ENCODE measurements around the gene AP2A1. TPM values are rescaled to one million over a fixed set of nuclear protein-coding genes. Genes with fewer than 3 reads are reported as not detected.

Gene AP2A1
- total and polyA plus RNA-seq, 3 donors from 2014 or later = 226 to 358 (median 301) TPM

- intact Hi-C loops (cut with DNase I; ENCODE audit: low total_unique reads) = no loop called here
- peaks cover 27% of the 10 kb centered on the region for H3K4me1 ChIP-seq
- no peaks in the 10 kb centered on the region for H3K9me3 ChIP-seq
- peak overlapping the region in 1 of 2 donors; percentile 78 for H3K4me3 ChIP-seq
- WGBS, 2 donors = 44 to 53% methylated on average over 10 of the region's 10 CpGs
- peak; percentile 86 for DNase-seq
- no peak overlapping the region for H3K27ac ChIP-seq
- H3K27me3 ChIP-seq = no peaks in the 10 kb centered on the region
- TF ChIP-seq POLR2A (IDR thresholded peaks at IDR 0.05) = no peak
- TF ChIP-seq, protein P1, sequence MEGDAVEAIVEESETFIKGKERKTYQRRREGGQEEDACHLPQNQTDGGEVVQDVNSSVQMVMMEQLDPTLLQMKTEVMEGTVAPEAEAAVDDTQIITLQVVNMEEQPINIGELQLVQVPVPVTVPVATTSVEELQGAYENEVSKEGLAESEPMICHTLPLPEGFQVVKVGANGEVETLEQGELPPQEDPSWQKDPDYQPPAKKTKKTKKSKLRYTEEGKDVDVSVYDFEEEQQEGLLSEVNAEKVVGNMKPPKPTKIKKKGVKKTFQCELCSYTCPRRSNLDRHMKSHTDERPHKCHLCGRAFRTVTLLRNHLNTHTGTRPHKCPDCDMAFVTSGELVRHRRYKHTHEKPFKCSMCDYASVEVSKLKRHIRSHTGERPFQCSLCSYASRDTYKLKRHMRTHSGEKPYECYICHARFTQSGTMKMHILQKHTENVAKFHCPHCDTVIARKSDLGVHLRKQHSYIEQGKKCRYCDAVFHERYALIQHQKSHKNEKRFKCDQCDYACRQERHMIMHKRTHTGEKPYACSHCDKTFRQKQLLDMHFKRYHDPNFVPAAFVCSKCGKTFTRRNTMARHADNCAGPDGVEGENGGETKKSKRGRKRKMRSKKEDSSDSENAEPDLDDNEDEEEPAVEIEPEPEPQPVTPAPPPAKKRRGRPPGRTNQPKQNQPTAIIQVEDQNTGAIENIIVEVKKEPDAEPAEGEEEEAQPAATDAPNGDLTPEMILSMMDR (IDR thresholded peaks at IDR 0.05) = no peak
- H3K36me3 ChIP-seq (ENCODE audit: low read depth, missing control alignments) = no peaks in the 10 kb centered on the region
Observed at GRCh38 chr19:49820125-49820524, 53.3 kb downstream of the AP2A1 start.

DNA sequence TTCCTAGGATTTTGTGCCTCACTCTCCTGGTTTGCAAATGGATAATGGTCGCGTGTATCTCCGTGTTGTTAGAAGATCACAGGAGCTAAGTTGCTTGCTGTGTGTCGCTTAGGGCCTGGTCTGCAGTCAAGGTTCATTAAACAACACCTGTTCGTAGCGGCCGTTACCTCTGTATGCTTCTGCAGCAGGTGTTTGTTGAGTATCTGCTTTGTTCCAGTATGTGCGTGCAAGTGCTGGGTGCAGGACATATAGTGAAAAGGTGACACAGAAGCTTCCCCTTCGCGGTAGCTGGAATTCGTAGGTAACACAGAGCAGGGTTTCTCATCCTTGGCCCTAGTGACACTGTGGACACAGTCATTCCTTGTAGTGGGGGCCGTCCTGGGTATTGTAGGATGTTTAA, 56.7 kb downstream of the AP2A1 start:
- intact Hi-C loops (cut with DNase I; ENCODE audit: low total_unique reads) = no loop called here
- no peaks in the 10 kb centered on the region for H3K27me3 ChIP-seq

GRCh38 chr19:49824662-49825061, 57.9 kb downstream of the AP2A1 start:
- H3K36me3 ChIP-seq (ENCODE audit: low read depth, missing control alignments) = no peaks in the 10 kb centered on the region
- intact Hi-C loops (cut with DNase I; ENCODE audit: low total_unique reads) = no loop called here
- peaks cover 25% of the 10 kb centered on the region for H3K4me1 ChIP-seq

More for the DNA sequence above, 56.7 kb downstream of the AP2A1 start:
- Histone ChIP-seq H3K9me3 (no peaks in the 10 kb centered on the region), H3K4me3 (no peak overlapping the region), H3K36me3 (ENCODE audit: low read depth, missing control alignments) (no peaks in the 10 kb centered on the region), H3K27ac (no peak overlapping the region), H3K4me1 (peaks cover 32% of the 10 kb centered on the region)
- no peak for TF ChIP-seq POLR2A (IDR thresholded peaks at IDR 0.05)
- TF ChIP-seq, protein P1 (IDR thresholded peaks at IDR 0.05) = no peak
- DNase-seq = no peak
- 70 to 90% methylated on average over 8 to 12 of the region's 12 CpGs for WGBS, 2 donors

DNA sequence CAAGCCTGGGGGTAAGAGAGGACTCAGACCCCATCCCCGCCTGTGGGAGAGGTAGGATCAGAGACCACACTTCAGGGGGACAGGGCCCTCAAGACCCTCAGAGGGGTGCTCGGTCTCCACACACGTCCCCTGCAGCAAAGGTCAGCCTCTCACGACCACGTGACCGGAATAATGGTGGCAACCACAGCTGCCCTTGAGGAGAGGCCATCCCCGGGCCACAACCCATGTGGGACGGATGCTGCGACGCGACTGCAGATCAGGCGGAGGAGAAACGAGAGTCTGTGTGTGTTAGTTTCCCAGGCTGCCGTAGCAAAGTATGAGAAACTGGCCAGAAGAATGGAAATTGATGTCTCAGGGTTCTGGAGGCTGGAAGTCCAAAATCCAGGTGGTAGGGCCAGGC, 60.2 kb downstream of the AP2A1 start:
- no peaks in the 10 kb centered on the region for H3K36me3 ChIP-seq (ENCODE audit: low read depth, missing control alignments)
- intact Hi-C loops (cut with DNase I; ENCODE audit: low total_unique reads) = no loop called here
- no peak for TF ChIP-seq POLR2A (IDR thresholded peaks at IDR 0.05)
- TF ChIP-seq, protein P1 (IDR thresholded peaks at IDR 0.05) = no peak
- H3K9me3 ChIP-seq = no peaks in the 10 kb centered on the region
- no peak overlapping the region for H3K4me3 ChIP-seq
- WGBS, 2 donors = 80 to 94% methylated on average over 9 to 14 of the region's 14 CpGs
- peaks cover 13% of the 10 kb centered on the region for H3K4me1 ChIP-seq
- H3K27ac ChIP-seq = no peak overlapping the region
- H3K27me3 ChIP-seq = no peaks in the 10 kb centered on the region
- DNase-seq = no peak

More at GRCh38 chr19:49824662-49825061, 57.9 kb downstream of the AP2A1 start:
- 76 to 79% methylated on average over 6 of the region's 6 CpGs for WGBS, 2 donors
- DNase-seq = no peak
- no peaks in the 10 kb centered on the region for H3K27me3 ChIP-seq
- TF ChIP-seq, protein P1 (IDR thresholded peaks at IDR 0.05) = no peak
- TF ChIP-seq POLR2A (IDR thresholded peaks at IDR 0.05) = no peak
- no peak overlapping the region for H3K27ac ChIP-seq
- H3K9me3 ChIP-seq = no peaks in the 10 kb centered on the region
- no peak overlapping the region for H3K4me3 ChIP-seq

- no peaks in the 10 kb centered on the region for H3K9me3 ChIP-seq
- 87% methylated on average over 7 to 8 of the region's 8 CpGs for WGBS, 2 donors
- no peak for TF ChIP-seq POLR2A (IDR thresholded peaks at IDR 0.05)
- TF ChIP-seq, protein P1 (IDR thresholded peaks at IDR 0.05) = no peak
- no peaks in the 10 kb centered on the region for H3K27me3 ChIP-seq
- intact Hi-C loops (cut with DNase I; ENCODE audit: low total_unique reads) = no loop called here
- no peak for DNase-seq
- H3K4me3 ChIP-seq = no peak overlapping the region
- no peak overlapping the region for H3K27ac ChIP-seq
- peaks cover 4% of the 10 kb centered on the region for H3K4me1 ChIP-seq
- peaks cover 3% of the 10 kb centered on the region for H3K36me3 ChIP-seq (ENCODE audit: low read depth, missing control alignments)
Observed at GRCh38 chr19:49829200-49829599, 62.4 kb downstream of the AP2A1 start.
